ENCODE data around the gene RFTN1.
A peak's percentile ranks its signal among the peaks of the same experiment; 100 is the strongest.

Gene RFTN1, protein sequence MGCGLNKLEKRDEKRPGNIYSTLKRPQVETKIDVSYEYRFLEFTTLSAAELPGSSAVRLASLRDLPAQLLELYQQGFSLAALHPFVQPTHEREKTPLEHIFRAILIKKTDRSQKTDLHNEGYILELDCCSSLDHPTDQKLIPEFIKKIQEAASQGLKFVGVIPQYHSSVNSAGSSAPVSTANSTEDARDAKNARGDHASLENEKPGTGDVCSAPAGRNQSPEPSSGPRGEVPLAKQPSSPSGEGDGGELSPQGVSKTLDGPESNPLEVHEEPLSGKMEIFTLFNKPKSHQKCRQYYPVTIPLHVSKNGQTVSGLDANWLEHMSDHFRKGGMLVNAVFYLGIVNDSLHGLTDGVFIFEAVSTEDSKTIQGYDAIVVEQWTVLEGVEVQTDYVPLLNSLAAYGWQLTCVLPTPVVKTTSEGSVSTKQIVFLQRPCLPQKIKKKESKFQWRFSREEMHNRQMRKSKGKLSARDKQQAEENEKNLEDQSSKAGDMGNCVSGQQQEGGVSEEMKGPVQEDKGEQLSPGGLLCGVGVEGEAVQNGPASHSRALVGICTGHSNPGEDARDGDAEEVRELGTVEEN

GRCh38 chr3:16513141-16514020, at the start of gene RFTN1:
RFTN1 (minus strand) TSS chr3:16513699; CDS start chr3:16493869, 19,830 bp downstream.
- peak; percentile 31 to 36 for DNase-seq
- TF ChIP-seq POLR2A (IDR thresholded peaks at IDR 0.05; ENCODE audit: low read length) = no peak
- no peak for TF ChIP-seq GATA1 (IDR thresholded peaks at IDR 0.05; ENCODE audit: low read depth, low read length)

- no peak for TF ChIP-seq GATA1 (IDR thresholded peaks at IDR 0.05; ENCODE audit: low read depth, low read length)
- no peak for TF ChIP-seq POLR2A (IDR thresholded peaks at IDR 0.05; ENCODE audit: low read length)
- DNase-seq = peak in 1 of 2 experiments; percentile 38
Measured at GRCh38 chr3:16559653-16560365, 46.3 kb upstream of the RFTN1 start.

- DNase-seq = no peak
Measured at GRCh38 chr3:16554126-16554525, 40.6 kb upstream of the RFTN1 start.

GRCh38 chr3:16552757-16553156, 39.3 kb upstream of the RFTN1 start:
- DNase-seq = no peak
- TF ChIP-seq GATA1 (IDR thresholded peaks at IDR 0.05; ENCODE audit: low read depth, low read length) (no peak), POLR2A (IDR thresholded peaks at IDR 0.05; ENCODE audit: low read length) (no peak)

More at GRCh38 chr3:16554126-16554525, 40.6 kb upstream of the RFTN1 start:
- TF ChIP-seq GATA1 (IDR thresholded peaks at IDR 0.05; ENCODE audit: low read depth, low read length) (no peak), POLR2A (IDR thresholded peaks at IDR 0.05; ENCODE audit: low read length) (no peak)

GRCh38 chr3:16551342-16551976, 38.0 kb upstream of the RFTN1 start:
- no peak for TF ChIP-seq GATA1 (IDR thresholded peaks at IDR 0.05; ENCODE audit: low read depth, low read length)
- TF ChIP-seq POLR2A (IDR thresholded peaks at IDR 0.05; ENCODE audit: low read length) = no peak
- DNase-seq = no peak

DNA sequence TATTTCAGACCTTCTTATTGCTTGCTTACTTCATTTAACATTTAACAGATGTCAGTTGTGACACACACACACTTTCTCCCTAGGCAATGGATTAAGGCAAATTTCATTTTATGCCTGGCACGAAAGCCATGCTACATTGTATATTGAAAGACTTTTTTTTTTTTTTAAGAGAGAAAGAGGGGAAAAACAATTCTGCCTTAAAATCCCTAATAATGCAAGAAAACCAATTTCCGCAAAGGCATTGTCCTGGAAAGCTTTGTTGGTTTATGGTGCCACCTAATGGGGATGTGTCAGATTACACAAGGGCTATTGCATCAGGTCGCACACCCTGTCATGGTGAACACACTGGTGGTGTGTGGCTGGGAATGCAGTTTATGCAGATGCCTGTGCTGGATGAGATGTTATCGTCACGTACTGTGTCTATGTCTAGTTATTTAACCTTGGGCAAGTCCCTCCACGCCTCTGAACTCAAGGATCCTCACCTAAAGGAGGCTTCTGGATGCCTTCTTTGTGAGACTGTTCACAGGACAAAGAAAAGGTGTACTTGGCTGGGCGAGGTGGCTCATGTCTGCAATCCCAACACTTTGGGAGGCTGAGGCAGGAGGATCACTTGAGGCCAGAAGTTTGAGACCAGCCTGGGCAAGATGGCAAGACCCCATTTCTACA, 37.3 kb upstream of the RFTN1 start:
- TF ChIP-seq GATA1 (IDR thresholded peaks at IDR 0.05; ENCODE audit: low read depth, low read length) (no peak), POLR2A (IDR thresholded peaks at IDR 0.05; ENCODE audit: low read length) (no peak)
- peak; percentile 90 to 91 for DNase-seq

- TF ChIP-seq POLR2A (IDR thresholded peaks at IDR 0.05; ENCODE audit: low read length) = no peak
- no peak for TF ChIP-seq GATA1 (IDR thresholded peaks at IDR 0.05; ENCODE audit: low read depth, low read length)
- DNase-seq = no peak
Measured at GRCh38 chr3:16550305-16550675, 36.8 kb upstream of the RFTN1 start.

- TF ChIP-seq POLR2A (IDR thresholded peaks at IDR 0.05; ENCODE audit: low read length) (no peak), GATA1 (IDR thresholded peaks at IDR 0.05; ENCODE audit: low read depth, low read length) (no peak)
Measured at GRCh38 chr3:16548721-16549120, 35.2 kb upstream of the RFTN1 start.

DNA sequence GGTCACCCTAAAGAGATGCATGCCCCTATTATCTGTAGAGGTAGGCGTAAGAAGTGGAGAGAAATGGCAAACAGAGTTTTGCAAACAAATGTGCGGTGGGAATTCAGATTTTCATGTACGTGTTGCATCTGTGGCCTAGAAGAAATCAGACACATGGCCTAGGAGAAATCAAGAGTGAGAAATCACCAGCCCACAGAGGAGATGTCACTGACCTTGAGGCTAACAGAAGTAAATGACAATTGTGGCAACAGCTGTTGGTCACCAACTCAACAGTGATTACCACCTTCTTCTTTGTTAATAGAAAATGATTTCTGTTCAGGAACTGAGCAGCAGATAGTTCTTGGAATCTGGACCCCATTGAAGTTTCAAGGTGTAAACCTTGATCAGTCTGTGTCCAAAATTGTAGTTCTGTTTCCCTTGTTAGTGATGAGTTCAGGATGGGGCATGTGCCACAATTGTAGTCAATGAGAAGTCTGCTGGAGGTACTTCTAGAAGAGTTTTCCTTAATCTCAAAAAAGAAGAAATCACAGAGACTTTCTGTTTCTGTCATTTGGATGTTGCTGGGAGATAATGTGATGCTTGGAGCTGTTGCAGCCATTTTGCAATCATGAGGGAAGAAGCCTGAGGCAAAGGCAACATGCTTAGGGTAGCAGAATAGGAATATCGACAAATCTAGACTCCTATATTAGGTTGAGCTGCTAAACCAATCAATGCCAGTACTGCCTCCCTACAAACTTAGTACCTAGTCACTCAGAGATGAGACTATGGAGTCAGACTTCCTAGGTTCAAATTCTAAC, 34.3 kb upstream of the RFTN1 start:
- DNase-seq = no peak
- TF ChIP-seq POLR2A (IDR thresholded peaks at IDR 0.05; ENCODE audit: low read length) (no peak), GATA1 (IDR thresholded peaks at IDR 0.05; ENCODE audit: low read depth, low read length) (no peak)

More at GRCh38 chr3:16548721-16549120, 35.2 kb upstream of the RFTN1 start:
- no peak for DNase-seq

DNA sequence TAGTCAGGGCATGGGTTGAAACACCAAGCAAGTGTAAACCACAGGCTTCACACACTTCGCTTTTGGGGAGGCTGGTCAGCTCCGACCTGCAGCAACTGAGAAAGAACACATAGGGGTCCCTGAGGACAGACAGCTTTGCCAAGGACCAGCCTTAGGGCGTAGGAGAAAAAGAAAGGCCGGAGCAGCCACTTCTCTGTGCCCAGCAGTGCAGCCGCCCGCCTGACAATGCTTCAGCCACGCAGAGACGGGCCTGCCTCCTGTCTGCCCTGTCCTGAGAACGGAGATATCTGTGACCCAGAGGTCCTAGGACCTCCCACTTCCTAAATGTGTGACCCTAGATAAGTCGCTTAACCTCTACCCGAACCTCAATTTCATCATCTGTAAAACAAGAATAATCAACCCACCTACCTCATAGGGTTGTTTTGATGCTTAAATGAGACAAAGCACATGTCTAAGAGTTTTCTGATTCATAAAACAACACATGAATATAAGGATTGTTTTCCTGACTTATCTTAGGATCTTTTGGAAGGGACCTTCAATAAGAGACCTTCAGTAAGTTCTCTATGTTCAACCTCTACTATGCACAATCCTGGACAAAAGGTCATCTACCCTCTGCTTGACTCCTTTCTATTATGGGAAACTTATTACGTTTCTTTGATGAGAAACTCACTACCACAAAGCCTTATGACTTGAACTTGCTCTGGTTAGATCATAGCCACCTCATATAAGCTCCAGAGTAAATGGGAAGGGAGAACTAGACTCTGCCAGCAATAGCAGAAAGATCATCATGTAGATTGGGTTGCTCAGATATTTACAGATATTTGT, 32.9 kb upstream of the RFTN1 start:
- peak; percentile 79 to 90 for DNase-seq
- TF ChIP-seq GATA1 (IDR thresholded peaks at IDR 0.05; ENCODE audit: low read depth, low read length) (no peak), POLR2A (IDR thresholded peaks at IDR 0.05; ENCODE audit: low read length) (no peak)
